HepG2 (cell line): ENCODE measurements around the gene PDS5B. TPM values are rescaled to one million over a fixed set of nuclear protein-coding genes. Genes with fewer than 3 reads are reported as not detected.

ENCODE experiments used
- ATM ChIP-seq: fragments of 450-650 bp; IDR thresholded peaks from 2 replicates; pipeline ENCODE4 v1.7.1; 2017; ENCODE audit warnings: mild to moderate bottlenecking, borderline replicate concordance
- CCDC6 ChIP-seq: sonication (generic); formaldehyde crosslinking; IDR thresholded peaks from 2 replicates; pipeline ENCODE4 v1.8.1; 2022; ENCODE audit warnings: mild to moderate bottlenecking, missing genetic modification reagents, moderate library complexity
- ETV5 ChIP-seq: IDR thresholded peaks from 2 replicates; pipeline ENCODE4 v1.6.1; 2018; ENCODE audit warnings: missing biosample characterization, missing genetic modification reagents, inconsistent platforms, borderline replicate concordance
- FOXA3 ChIP-seq: IDR thresholded peaks from 2 replicates; pipeline ENCODE4 v1.6.1; 2016; ENCODE audit warnings: missing genetic modification reagents, missing compliant biosample characterization
- FOXP4 ChIP-seq: sonication (generic); formaldehyde crosslinking; IDR thresholded peaks from 2 replicates; pipeline ENCODE4 v1.4.0; 2020; ENCODE audit warnings: missing genetic modification reagents
- HBP1 ChIP-seq: IDR thresholded peaks from 2 replicates; pipeline ENCODE4 v1.6.1; 2016; ENCODE audit warnings: low read depth, control low read depth
- HOXA5 ChIP-seq: sonication (generic); formaldehyde crosslinking; IDR thresholded peaks from 2 replicates; pipeline ENCODE4 v1.4.0; 2020; ENCODE audit warnings: missing genetic modification reagents
- KLF12 ChIP-seq: sonication (generic); formaldehyde crosslinking; IDR thresholded peaks from 2 replicates; pipeline ENCODE4 v1.4.0; 2020; ENCODE audit warnings: missing genetic modification reagents, borderline replicate concordance
- MLX ChIP-seq: IDR thresholded peaks from 2 replicates; pipeline ENCODE4 v1.6.1; 2016
- NFKBIZ ChIP-seq: IDR thresholded peaks from 2 replicates; pipeline ENCODE4 v1.6.1; 2018; ENCODE audit warnings: missing genetic modification reagents, missing compliant biosample characterization
- PHB2 ChIP-seq: fragments of 450-650 bp; IDR thresholded peaks from 2 replicates; pipeline ENCODE4 v1.6.1; 2018; ENCODE audit not compliant: partially characterized antibody
- SUZ12 ChIP-seq: fragments of 150-350 bp; IDR thresholded peaks from 2 replicates; pipeline ENCODE4 v1.6.1; 2014; ENCODE audit warnings: low read depth, low read length
- TERF1 ChIP-seq: sonication (generic); formaldehyde crosslinking; IDR thresholded peaks from 2 replicates; pipeline ENCODE4 v1.8.0; 2022; ENCODE audit warnings: mild to moderate bottlenecking, missing genetic modification reagents, moderate library complexity
- ZBTB2 ChIP-seq: sonication (generic); formaldehyde crosslinking; IDR thresholded peaks from 2 replicates; pipeline ENCODE4 v1.8.0; 2022; ENCODE audit warnings: low read depth, missing genetic modification reagents
- ZNF276 ChIP-seq: sonication (generic); formaldehyde crosslinking; IDR thresholded peaks from 2 replicates; pipeline ENCODE4 v1.4.0; 2020; ENCODE audit warnings: mild to moderate bottlenecking, low read depth, missing genetic modification reagents
- ZNF292 ChIP-seq: sonication (generic); formaldehyde crosslinking; IDR thresholded peaks from 2 replicates; pipeline ENCODE4 v1.8.1; 2022; ENCODE audit warnings: mild to moderate bottlenecking, low read depth, missing genetic modification reagents, borderline replicate concordance
- ZNF557 ChIP-seq: sonication (generic); formaldehyde crosslinking; IDR thresholded peaks from 2 replicates; pipeline ENCODE4 v1.4.0; 2020; ENCODE audit warnings: missing genetic modification reagents
- ZNF567 ChIP-seq: sonication (generic); formaldehyde crosslinking; IDR thresholded peaks from 2 replicates; pipeline ENCODE4 v1.8.1; 2023; ENCODE audit warnings: mild to moderate bottlenecking, missing genetic modification reagents, borderline replicate concordance
- ZNF616 ChIP-seq: sonication (generic); formaldehyde crosslinking; IDR thresholded peaks from 2 replicates; pipeline ENCODE4 v1.5.0; 2020; ENCODE audit warnings: low read depth, mild to moderate bottlenecking, missing genetic modification reagents
- ZNF839 ChIP-seq: sonication (generic); formaldehyde crosslinking; IDR thresholded peaks from 2 replicates; pipeline ENCODE4 v1.4.0; 2020; ENCODE audit warnings: missing genetic modification reagents, mild to moderate bottlenecking, borderline replicate concordance
- polyA plus RNA-seq, 8 experiments: library from polyadenylated mRNA; depleted of rRNA in 3 of 8; stranded (reverse) in 7 of 8; unstranded in 1 of 8; fragments of >200 nt; fragmentation: Illumina TruSeq in 4 of 8; extraction: Trizol in 4 of 8; gene quantifications; 2 replicates each; pipeline versions ENCODE4 v1.2.1 to v1.2.3, GENCODE V29; 2011 to 2016; ENCODE audit warnings: low read depth in 4 of 8, missing spikeins in 1 of 8, mixed read lengths in 1 of 8; ENCODE audit not compliant: insufficient read depth in 1 of 8
- total RNA-seq, 5 experiments: library from RNA; depleted of rRNA; stranded (reverse); fragments of >200 nt; fragmentation: Illumina TruSeq; extraction: Trizol; gene quantifications; 2 replicates each; pipeline ENCODE4 v1.2.3, GENCODE V29; 2016; ENCODE audit warnings: low read depth in 1 of 5

Gene PDS5B
- total and polyA plus RNA-seq, 2 of the 13 experiments (the other 11 are each of a cell fraction or from before 2014, with no cell fraction given): 5.8 to 24.6 TPM

GRCh38 chr13:32586080-32586900 lies at the start of gene PDS5B (continued):
- TF ChIP-seq NFKBIZ (CRISPR knock-in tag) (no peak), ZNF567 (CRISPR knock-in tag) (0 out of 2 replicates have a peak, but pooled peaks have one; percentile 52), MLX (CRISPR knock-in tag) (no peak), ZNF276 (peak; percentile 79; the same call in 1 of the 2 replicates), KLF12 (CRISPR knock-in tag) (no peak), HBP1 (CRISPR knock-in tag) (no peak), ZNF839 (CRISPR knock-in tag) (no peak), TERF1 (CRISPR knock-in tag) (no peak), SUZ12 (no peak), CCDC6 (CRISPR knock-in tag) (peak; percentile 89), ZNF557 (CRISPR knock-in tag) (no peak), ZBTB2 (peak; percentile 95), FOXP4 (CRISPR knock-in tag) (no peak), ETV5 (CRISPR knock-in tag) (peak; percentile 57), ZNF616 (CRISPR knock-in tag) (no peak), HOXA5 (no peak), ATM (no peak), FOXA3 (CRISPR knock-in tag) (0 out of 2 replicates have a peak, but pooled peaks have one; percentile 10), ZNF292 (CRISPR knock-in tag) (peak; percentile 56; the same call in 1 of the 2 replicates), PHB2 (no peak)
